IgD-negative memory B cell (primary cell): ENCODE data around the gene GIGYF2. TPM values are rescaled to one million over a fixed set of nuclear protein-coding genes. Genes with fewer than 3 reads are reported as not detected.
"Not testable (repeated sequence)": the region's sequence is repeated elsewhere in the genome, so short reads cannot be mapped to it uniquely, and the experiment has no call there.

Experiments used
- H3K27ac Mint-ChIP-seq, 3 donors: one replicate each; pipeline ENCODE4 v1.8.0; 2020 to 2022; ENCODE audit warnings: mild to moderate bottlenecking in 3 of 3, mixed read lengths in 3 of 3, moderate library complexity in 1 of 3
- H3K27me3 Mint-ChIP-seq: one replicate; pipeline ENCODE4 v1.8.0; 2021; ENCODE audit warnings: mixed read lengths
- H3K36me3 Mint-ChIP-seq: one replicate; pipeline ENCODE4 v1.8.0; 2020; ENCODE audit warnings: mild to moderate bottlenecking, mixed read lengths
- H3K4me1 Mint-ChIP-seq, 3 donors: one replicate each; pipeline ENCODE4 v1.8.0; 2020 to 2022; ENCODE audit warnings: mixed read lengths in 3 of 3, mild to moderate bottlenecking in 1 of 3
- H3K4me3 Mint-ChIP-seq, 4 donors: one replicate each; pipeline ENCODE4 v1.8.0; 2020 to 2022; ENCODE audit warnings: mild to moderate bottlenecking in 4 of 4, mixed read lengths in 4 of 4, moderate library complexity in 3 of 4
- H3K9me3 Mint-ChIP-seq, 3 donors: one replicate each; pipeline ENCODE4 v1.8.0; 2020 to 2021; ENCODE audit warnings: mixed read lengths in 3 of 3, mild to moderate bottlenecking in 1 of 3
- polyA plus RNA-seq: library from polyadenylated mRNA; unstranded; fragments of 300-500 nt; fragmentation: Illumina TruSeq; gene quantifications from one replicate; pipeline ENCODE4 v1.2.3, GENCODE V29; 2021

Gene GIGYF2
- polyA plus RNA-seq, 1 donor from 2014 or later = 24.3 TPM

GRCh38 chr2:232674491-232674890 lies 22.6 kb upstream of the GIGYF2 start:
- H3K4me3 Mint-ChIP-seq = no peak overlapping the region

GRCh38 chr2:232675381-232675780 lies 21.8 kb upstream of the GIGYF2 start:
- peaks cover 7% of the 10 kb centered on the region for H3K27me3 Mint-ChIP-seq
- H3K9me3 Mint-ChIP-seq = no peaks in the 10 kb centered on the region
- H3K36me3 Mint-ChIP-seq = no peaks in the 10 kb centered on the region
- no peak overlapping the region for H3K4me3 Mint-ChIP-seq
- H3K4me1 Mint-ChIP-seq = no peaks in the 10 kb centered on the region
- H3K27ac Mint-ChIP-seq = no peak overlapping the region

More at GRCh38 chr2:232674491-232674890, 22.6 kb upstream of the GIGYF2 start:
- H3K4me1 Mint-ChIP-seq = no peaks in the 10 kb centered on the region
- H3K27ac Mint-ChIP-seq = no peak overlapping the region
- H3K36me3 Mint-ChIP-seq = no peaks in the 10 kb centered on the region
- H3K27me3 Mint-ChIP-seq = peaks cover 10% of the 10 kb centered on the region
- no peaks in the 10 kb centered on the region for H3K9me3 Mint-ChIP-seq

GRCh38 chr2:232680006-232680405 lies 17.1 kb upstream of the GIGYF2 start:
- Mint-ChIP-seq H3K4me3 (no peak overlapping the region), H3K9me3 (no peaks in the 10 kb centered on the region), H3K27me3 (peaks cover 17% of the 10 kb centered on the region), H3K27ac (no peak overlapping the region), H3K36me3 (no peaks in the 10 kb centered on the region), H3K4me1 (no peaks in the 10 kb centered on the region)

GRCh38 chr2:232681527-232681926 lies 15.6 kb upstream of the GIGYF2 start:
- H3K27me3 Mint-ChIP-seq = peaks cover 15% of the 10 kb centered on the region
- H3K36me3 Mint-ChIP-seq = no peaks in the 10 kb centered on the region
- H3K4me1 Mint-ChIP-seq = no peaks in the 10 kb centered on the region
- no peaks in the 10 kb centered on the region for H3K9me3 Mint-ChIP-seq
- no peak overlapping the region for H3K4me3 Mint-ChIP-seq
- no peak overlapping the region for H3K27ac Mint-ChIP-seq

- H3K9me3 Mint-ChIP-seq = no peaks in the 10 kb centered on the region
- no peak overlapping the region for H3K4me3 Mint-ChIP-seq
- peaks cover 14% of the 10 kb centered on the region for H3K27me3 Mint-ChIP-seq
- no peaks in the 10 kb centered on the region for H3K4me1 Mint-ChIP-seq
- peak overlapping the region in 1 of 3 donors; percentile 33 for H3K27ac Mint-ChIP-seq
- H3K36me3 Mint-ChIP-seq = no peaks in the 10 kb centered on the region
Observed at GRCh38 chr2:232683368-232683767, 13.8 kb upstream of the GIGYF2 start.

GRCh38 chr2:232685391-232685790 lies 11.7 kb upstream of the GIGYF2 start:
- not testable (repeated sequence) for H3K4me1 Mint-ChIP-seq, H3K27me3 Mint-ChIP-seq, H3K27ac Mint-ChIP-seq, H3K36me3 Mint-ChIP-seq, H3K4me3 Mint-ChIP-seq, H3K9me3 Mint-ChIP-seq

- H3K27ac Mint-ChIP-seq = no peak overlapping the region
- H3K4me1 Mint-ChIP-seq = no peaks in the 10 kb centered on the region
- peaks cover 3% of the 10 kb centered on the region for H3K27me3 Mint-ChIP-seq
- H3K36me3 Mint-ChIP-seq = no peaks in the 10 kb centered on the region
- no peak overlapping the region for H3K4me3 Mint-ChIP-seq
- H3K9me3 Mint-ChIP-seq = peaks cover 0 to 2% (median 0%) of the 10 kb centered on the region in 3 donors
Observed at GRCh38 chr2:232687382-232688160, 9.6 kb upstream of the GIGYF2 start.

- H3K27ac Mint-ChIP-seq = no peak overlapping the region
- peaks cover 2% of the 10 kb centered on the region for H3K27me3 Mint-ChIP-seq
- H3K9me3 Mint-ChIP-seq = peaks cover 0 to 4% (median 0%) of the 10 kb centered on the region in 3 donors
- no peak overlapping the region for H3K4me3 Mint-ChIP-seq
- H3K36me3 Mint-ChIP-seq = no peaks in the 10 kb centered on the region
- H3K4me1 Mint-ChIP-seq = no peaks in the 10 kb centered on the region
Observed at GRCh38 chr2:232688201-232688600, 8.9 kb upstream of the GIGYF2 start.

- Mint-ChIP-seq H3K4me3 (peak overlapping the region in 1 of 4 donors; percentile 43), H3K36me3 (no peaks in the 10 kb centered on the region), H3K4me1 (peaks cover 0 to 3% (median 0%) of the 10 kb centered on the region in 3 donors), H3K27me3 (no peaks in the 10 kb centered on the region), H3K27ac (no peak overlapping the region), H3K9me3 (peaks cover 0 to 4% (median 0%) of the 10 kb centered on the region in 3 donors)
Observed at GRCh38 chr2:232689152-232689910, 7.8 kb upstream of the GIGYF2 start.

GRCh38 chr2:232691117-232691516 lies 6.0 kb upstream of the GIGYF2 start:
- not testable (repeated sequence) for H3K4me3 Mint-ChIP-seq, H3K36me3 Mint-ChIP-seq, H3K27ac Mint-ChIP-seq, H3K4me1 Mint-ChIP-seq, H3K9me3 Mint-ChIP-seq, H3K27me3 Mint-ChIP-seq

GRCh38 chr2:232693344-232693743 lies 3.8 kb upstream of the GIGYF2 start:
- no peak overlapping the region for H3K27ac Mint-ChIP-seq

GRCh38 chr2:232696609-232697058 lies 497 bp upstream of the GIGYF2 start:
- Mint-ChIP-seq H3K4me3 (peak overlapping the region; percentile 89 to 98 (median 94)), H3K27ac (peak overlapping the region; percentile 63 to 88 (median 85)), H3K36me3 (peaks cover 5% of the 10 kb centered on the region), H3K4me1 (peaks cover 24 to 33% (median 26%) of the 10 kb centered on the region in 3 donors), H3K27me3 (no peaks in the 10 kb centered on the region), H3K9me3 (peaks cover 2 to 7% (median 3%) of the 10 kb centered on the region in 3 donors)

More at GRCh38 chr2:232693344-232693743, 3.8 kb upstream of the GIGYF2 start:
- H3K36me3 Mint-ChIP-seq = no peaks in the 10 kb centered on the region
- H3K9me3 Mint-ChIP-seq = peaks cover 2 to 7% (median 3%) of the 10 kb centered on the region in 3 donors
- H3K27me3 Mint-ChIP-seq = no peaks in the 10 kb centered on the region
- peak overlapping the region in 1 of 4 donors; percentile 47 for H3K4me3 Mint-ChIP-seq
- H3K4me1 Mint-ChIP-seq = peaks cover 7 to 12% (median 9%) of the 10 kb centered on the region in 3 donors

- peak overlapping the region; percentile 89 to 98 (median 94) for H3K4me3 Mint-ChIP-seq
- peak overlapping the region; percentile 63 to 88 (median 76) for H3K27ac Mint-ChIP-seq
- peaks cover 5% of the 10 kb centered on the region for H3K36me3 Mint-ChIP-seq
- H3K9me3 Mint-ChIP-seq = peaks cover 2 to 5% (median 3%) of the 10 kb centered on the region in 3 donors
- H3K4me1 Mint-ChIP-seq = peaks cover 24 to 36% (median 30%) of the 10 kb centered on the region in 3 donors
- H3K27me3 Mint-ChIP-seq = no peaks in the 10 kb centered on the region
Observed at GRCh38 chr2:232697807-232698110, 628 bp downstream of the GIGYF2 start.

- peak overlapping the region in 1 of 3 donors; percentile 88 for H3K27ac Mint-ChIP-seq
- peaks cover 7% of the 10 kb centered on the region for H3K36me3 Mint-ChIP-seq
- H3K4me3 Mint-ChIP-seq = peak overlapping the region; percentile 89 to 98 (median 94)
- H3K9me3 Mint-ChIP-seq = peaks cover 2 to 3% (median 3%) of the 10 kb centered on the region in 3 donors
- peaks cover 27 to 34% (median 32%) of the 10 kb centered on the region in 3 donors for H3K4me1 Mint-ChIP-seq
- no peaks in the 10 kb centered on the region for H3K27me3 Mint-ChIP-seq
Observed at GRCh38 chr2:232698556-232699091, 1.5 kb downstream of the GIGYF2 start.

- peak overlapping the region in 3 of 4 donors; percentile 91 to 98 (median 96) for H3K4me3 Mint-ChIP-seq
- H3K36me3 Mint-ChIP-seq = peaks cover 11% of the 10 kb centered on the region
- peaks cover 29 to 36% (median 36%) of the 10 kb centered on the region in 3 donors for H3K4me1 Mint-ChIP-seq
- H3K27me3 Mint-ChIP-seq = no peaks in the 10 kb centered on the region
- H3K27ac Mint-ChIP-seq = peak overlapping the region in 1 of 3 donors; percentile 40
- H3K9me3 Mint-ChIP-seq = peaks cover 2 to 3% (median 3%) of the 10 kb centered on the region in 3 donors
Observed at GRCh38 chr2:232699110-232699509, 2.0 kb downstream of the GIGYF2 start.
